Measurements from ENCODE around the gene GULP1. TPM values are rescaled to one million over a fixed set of nuclear protein-coding genes. Genes with fewer than 3 reads are reported as not detected.

The GULP1 gene
- total RNA-seq, 1 donor from 2014 or later, result 95.5 TPM

DNA sequence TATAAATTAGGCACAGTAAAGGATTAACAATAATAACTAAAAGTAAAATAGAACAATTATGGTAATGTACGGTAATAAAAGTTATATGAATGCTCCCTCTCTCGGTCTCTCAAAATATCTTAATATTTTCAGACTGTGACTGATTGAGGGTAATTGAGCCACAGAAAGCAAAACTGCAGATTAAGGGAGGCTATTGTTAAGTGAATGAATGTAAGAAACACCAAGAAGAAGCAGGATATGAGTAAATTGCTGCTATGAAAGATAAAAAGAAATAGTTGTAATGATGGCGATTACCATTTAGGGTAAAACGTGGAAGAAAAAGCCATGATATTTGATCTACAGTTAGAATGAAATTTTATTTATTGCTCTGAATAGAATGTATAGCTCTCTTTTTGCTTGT, 24.1 kb downstream of the GULP1 start:
- DNase-seq (ENCODE audit: low read depth), result no peak
- no peaks in the 10 kb centered on the region for H3K36me3 ChIP-seq (ENCODE audit: control insufficient read depth, insufficient read depth, low read length)
- no peak overlapping the region for H3K4me3 ChIP-seq (ENCODE audit: low read depth, low read length)
- no peaks in the 10 kb centered on the region for H3K27me3 ChIP-seq (ENCODE audit: control insufficient read depth, insufficient read depth, low read length)
- TF ChIP-seq, protein P1, sequence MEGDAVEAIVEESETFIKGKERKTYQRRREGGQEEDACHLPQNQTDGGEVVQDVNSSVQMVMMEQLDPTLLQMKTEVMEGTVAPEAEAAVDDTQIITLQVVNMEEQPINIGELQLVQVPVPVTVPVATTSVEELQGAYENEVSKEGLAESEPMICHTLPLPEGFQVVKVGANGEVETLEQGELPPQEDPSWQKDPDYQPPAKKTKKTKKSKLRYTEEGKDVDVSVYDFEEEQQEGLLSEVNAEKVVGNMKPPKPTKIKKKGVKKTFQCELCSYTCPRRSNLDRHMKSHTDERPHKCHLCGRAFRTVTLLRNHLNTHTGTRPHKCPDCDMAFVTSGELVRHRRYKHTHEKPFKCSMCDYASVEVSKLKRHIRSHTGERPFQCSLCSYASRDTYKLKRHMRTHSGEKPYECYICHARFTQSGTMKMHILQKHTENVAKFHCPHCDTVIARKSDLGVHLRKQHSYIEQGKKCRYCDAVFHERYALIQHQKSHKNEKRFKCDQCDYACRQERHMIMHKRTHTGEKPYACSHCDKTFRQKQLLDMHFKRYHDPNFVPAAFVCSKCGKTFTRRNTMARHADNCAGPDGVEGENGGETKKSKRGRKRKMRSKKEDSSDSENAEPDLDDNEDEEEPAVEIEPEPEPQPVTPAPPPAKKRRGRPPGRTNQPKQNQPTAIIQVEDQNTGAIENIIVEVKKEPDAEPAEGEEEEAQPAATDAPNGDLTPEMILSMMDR (IDR thresholded peaks at IDR 0.05; ENCODE audit: insufficient read depth, low read length, poor library complexity, severe bottlenecking), result no peak

DNA sequence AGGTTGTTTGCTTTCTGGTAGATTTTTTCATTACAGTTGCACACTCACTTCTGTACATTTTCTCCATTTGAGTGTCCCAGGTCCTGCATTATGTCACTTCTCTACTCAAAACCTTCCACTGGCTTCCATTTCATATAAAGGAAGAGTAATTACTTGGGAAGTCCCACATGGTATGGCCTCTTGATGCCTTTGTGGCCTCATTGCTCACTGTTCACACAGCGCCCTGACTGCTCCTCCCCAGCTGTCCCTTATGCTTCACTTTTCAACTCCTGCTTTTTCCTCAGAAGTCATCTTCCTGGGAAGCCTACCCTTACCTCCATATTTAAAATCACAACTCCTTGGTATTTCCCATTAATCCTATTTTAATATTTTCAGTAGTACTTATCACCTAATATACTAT, 24.7 kb downstream of the GULP1 start:
- no peak overlapping the region for H3K4me3 ChIP-seq (ENCODE audit: low read depth, low read length)
- TF ChIP-seq, protein P1 (IDR thresholded peaks at IDR 0.05; ENCODE audit: insufficient read depth, low read length, poor library complexity, severe bottlenecking), result no peak
- no peaks in the 10 kb centered on the region for H3K36me3 ChIP-seq (ENCODE audit: control insufficient read depth, insufficient read depth, low read length)
- no peak for DNase-seq (ENCODE audit: low read depth)
- no peaks in the 10 kb centered on the region for H3K27me3 ChIP-seq (ENCODE audit: control insufficient read depth, insufficient read depth, low read length)

DNA sequence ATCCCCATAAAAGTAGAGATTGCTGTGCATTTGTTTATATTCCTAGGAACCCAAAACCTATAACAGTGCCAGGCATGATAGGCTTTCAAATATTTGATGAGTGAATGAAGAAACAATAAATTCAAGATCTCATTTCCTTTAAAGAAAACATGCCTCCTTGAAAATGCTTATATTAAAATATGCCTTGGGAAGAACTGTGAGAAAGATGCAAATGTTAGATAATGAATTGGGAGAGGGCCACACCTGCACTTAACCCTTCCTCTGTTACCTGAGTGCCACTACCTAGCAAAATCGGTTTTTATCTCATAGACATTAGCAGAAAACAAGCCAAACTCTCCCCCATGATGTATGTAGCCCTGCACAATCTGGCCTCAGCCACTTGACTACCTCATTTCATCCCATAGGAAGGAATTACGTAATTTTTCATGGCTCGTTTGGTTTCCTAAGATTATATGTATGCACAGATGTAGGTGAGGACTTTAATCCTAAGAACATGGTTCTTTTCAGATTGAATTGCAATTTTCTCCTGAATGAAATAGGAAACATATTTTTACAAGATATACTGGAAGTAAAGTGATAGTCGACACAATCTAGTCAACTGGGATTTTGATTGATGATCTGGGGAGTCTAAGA, 25.2 kb downstream of the GULP1 start:
- no peaks in the 10 kb centered on the region for H3K27me3 ChIP-seq (ENCODE audit: control insufficient read depth, insufficient read depth, low read length)
- no peaks in the 10 kb centered on the region for H3K36me3 ChIP-seq (ENCODE audit: control insufficient read depth, insufficient read depth, low read length)
- no peak for DNase-seq (ENCODE audit: low read depth)
- TF ChIP-seq, protein P1 (IDR thresholded peaks at IDR 0.05; ENCODE audit: insufficient read depth, low read length, poor library complexity, severe bottlenecking), result no peak
- no peak overlapping the region for H3K4me3 ChIP-seq (ENCODE audit: low read depth, low read length)

DNA sequence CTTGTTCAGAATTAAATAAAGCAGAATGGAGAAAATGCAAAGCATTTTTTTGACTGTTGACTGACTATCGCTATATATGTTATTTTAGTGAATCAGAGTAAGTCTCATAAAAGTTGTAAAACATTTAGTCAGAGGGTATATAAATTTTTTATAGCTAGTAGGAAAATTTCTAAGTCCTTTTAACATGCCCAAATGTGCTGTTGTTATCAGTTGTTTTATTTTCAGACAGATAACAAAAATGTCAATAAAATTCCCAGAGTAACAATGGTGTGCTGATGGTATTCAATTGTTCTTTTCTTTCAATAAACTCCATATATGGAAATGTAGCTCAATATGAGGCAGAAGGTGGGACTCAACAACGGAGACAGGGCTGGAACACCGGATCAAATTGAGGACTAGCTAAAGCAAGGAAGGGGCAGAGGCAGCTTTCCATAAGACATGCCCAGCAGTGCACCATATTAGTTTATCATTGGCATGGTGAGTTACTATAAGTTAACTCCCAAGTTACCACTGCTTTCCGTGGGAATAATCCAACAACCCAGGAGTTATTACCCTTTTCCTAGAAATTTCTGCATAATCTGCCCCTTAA, 26.6 kb downstream of the GULP1 start:
- DNase-seq (ENCODE audit: low read depth), result no peak
- Histone ChIP-seq H3K27me3 (ENCODE audit: control insufficient read depth, insufficient read depth, low read length) (no peaks in the 10 kb centered on the region), H3K36me3 (ENCODE audit: control insufficient read depth, insufficient read depth, low read length) (no peaks in the 10 kb centered on the region), H3K4me3 (ENCODE audit: low read depth, low read length) (no peak overlapping the region)
- TF ChIP-seq, protein P1 (IDR thresholded peaks at IDR 0.05; ENCODE audit: insufficient read depth, low read length, poor library complexity, severe bottlenecking), result no peak

DNA sequence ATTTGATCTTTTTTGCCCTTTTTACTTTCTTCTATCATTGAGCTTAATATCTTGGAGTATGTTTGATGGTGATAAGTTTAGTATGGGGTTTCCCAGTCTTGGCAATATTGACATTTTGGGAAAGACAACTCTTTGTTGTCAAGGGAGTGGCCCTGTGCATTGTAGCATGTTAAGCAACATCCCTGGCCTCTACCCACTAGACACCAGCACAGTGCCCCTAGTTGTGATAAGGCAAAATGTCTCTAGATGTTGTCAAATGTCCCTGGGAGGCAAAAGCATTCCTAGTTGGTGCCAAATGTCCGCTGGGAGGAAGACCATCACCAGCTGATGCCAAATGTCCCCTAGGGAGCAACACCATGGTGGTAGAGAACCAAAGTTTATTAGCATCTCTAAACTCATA, 28.2 kb downstream of the GULP1 start:
- TF ChIP-seq, protein P1 (IDR thresholded peaks at IDR 0.05; ENCODE audit: insufficient read depth, low read length, poor library complexity, severe bottlenecking), result no peak
- no peak for DNase-seq (ENCODE audit: low read depth)
- H3K4me3 ChIP-seq (ENCODE audit: low read depth, low read length), result no peak overlapping the region
- no peaks in the 10 kb centered on the region for H3K36me3 ChIP-seq (ENCODE audit: control insufficient read depth, insufficient read depth, low read length)
- H3K27me3 ChIP-seq (ENCODE audit: control insufficient read depth, insufficient read depth, low read length), result no peaks in the 10 kb centered on the region

DNA sequence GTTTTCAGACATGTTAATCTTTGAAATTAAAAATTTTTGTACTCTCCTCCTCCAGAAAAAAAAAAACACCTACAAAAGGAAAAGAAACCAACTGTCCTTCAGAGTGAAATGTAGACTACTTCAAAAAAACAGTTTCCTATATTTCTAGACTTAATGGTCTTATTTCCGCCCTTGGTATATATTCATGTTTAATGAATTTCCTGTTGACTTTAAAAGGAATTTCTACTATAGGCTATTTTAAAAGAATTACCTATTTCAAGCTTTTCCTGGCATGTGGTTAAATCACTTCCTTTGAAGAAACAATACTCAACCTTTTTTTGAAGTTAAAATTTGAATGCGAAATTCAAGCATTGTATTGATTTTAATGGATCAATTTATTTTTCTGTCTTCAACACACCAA, 29.2 kb downstream of the GULP1 start:
- H3K36me3 ChIP-seq (ENCODE audit: control insufficient read depth, insufficient read depth, low read length), result no peaks in the 10 kb centered on the region
- no peak for DNase-seq (ENCODE audit: low read depth)
- H3K27me3 ChIP-seq (ENCODE audit: control insufficient read depth, insufficient read depth, low read length), result no peaks in the 10 kb centered on the region
- TF ChIP-seq, protein P1 (IDR thresholded peaks at IDR 0.05; ENCODE audit: insufficient read depth, low read length, poor library complexity, severe bottlenecking), result no peak
- no peak overlapping the region for H3K4me3 ChIP-seq (ENCODE audit: low read depth, low read length)

All from kidney epithelial cell (primary cell).